Stomach (tissue), 9 donors: ENCODE measurements around the gene SLC6A8. TPM values are rescaled to one million over a fixed set of nuclear protein-coding genes. Genes with fewer than 3 reads are reported as not detected.
"Not testable (repeated sequence)": the region's sequence is repeated elsewhere in the genome, so short reads cannot be mapped to it uniquely, and the experiment has no call there.

Experiments used
- DNase-seq, 2 donors: peaks; one replicate each; pipeline versions ENCODE4 v3.0.0 to v3.0.0-alpha.2; 2013 to 2019
- H3K27ac ChIP-seq, 5 donors: fragments of 200-600 bp in 4 of 5; sonication (generic) in 4 of 5; one replicate each; pipeline ENCODE4 v1.5.1; 2013 to 2019; ENCODE audit warnings: mild to moderate bottlenecking in 1 of 5, moderate library complexity in 1 of 5
- H3K27me3 ChIP-seq, 3 donors: fragments of 200-600 bp; sonication (generic); one replicate each; pipeline ENCODE4 v1.5.1; 2017 to 2019; ENCODE audit warnings: mixed run types in 1 of 3
- H3K36me3 ChIP-seq, 4 donors: fragments of 200-600 bp; sonication (generic); 1 replicate in 3 of 4; 2 replicates in 1 of 4; pipeline ENCODE4 v1.5.1; 2016 to 2019
- H3K4me1 ChIP-seq, 4 donors: fragments of 200-600 bp; sonication (generic); one replicate each; pipeline ENCODE4 v1.5.1; 2016 to 2019
- H3K4me3 ChIP-seq, 4 donors: fragments of 200-600 bp; sonication (generic) in 3 of 4; one replicate each; pipeline ENCODE4 v1.5.1; 2016 to 2019; ENCODE audit warnings: mild to moderate bottlenecking in 1 of 4
- H3K9me3 ChIP-seq, 4 donors: fragments of 200-600 bp; sonication (generic); one replicate each; pipeline ENCODE4 v1.5.1; 2016 to 2019
- CTCF ChIP-seq, 7 experiments: fragments of 450-650 bp in 4 of 7; fragments of 200-600 bp in 3 of 7; sonication (generic) in 3 of 7; IDR thresholded peaks; one replicate each; pipeline ENCODE4 v1.5.1; 2016 to 2019; ENCODE audit warnings: antibody characterized with exemption in 7 of 7, control low read depth in 2 of 7, mild to moderate bottlenecking in 1 of 7
- EP300 ChIP-seq: sonication (generic); formaldehyde crosslinking; IDR thresholded peaks from one replicate; pipeline ENCODE4 v1.6.1; 2017; ENCODE audit warnings: antibody characterized with exemption
- POLR2A ChIP-seq, 4 donors: fragments of 450-650 bp; IDR thresholded peaks; one replicate each; pipeline ENCODE4 v1.6.1; 2016; ENCODE audit warnings: antibody characterized with exemption in 4 of 4, control low read depth in 2 of 4, mild to moderate bottlenecking in 1 of 4, moderate library complexity in 1 of 4
- POLR2AphosphoS5 ChIP-seq, 3 donors: sonication (generic); formaldehyde crosslinking; IDR thresholded peaks; one replicate each; pipeline ENCODE4 v1.6.1; 2016; ENCODE audit warnings: antibody characterized with exemption in 3 of 3
- WGBS, 5 donors: extraction: QIAGEN DNeasy Blood & Tissue Kit in 3 of 5; methylation state at CpG; one replicate each; pipeline versions ENCODE4 v1.1.5 to v1.1.7; 2013 to 2018; 5-methylcytosine and 5-hydroxymethylcytosine counted together
- intact Hi-C: fragments of 100-400 bp; cut with DNase I; formaldehyde crosslinking; loops from one replicate; pipeline ENCODE4 v1.15.1; 2023; ENCODE audit warnings: low total_unique reads
- polyA plus RNA-seq, 3 donors: library from polyadenylated mRNA; stranded (reverse); fragments of 200-250 nt; gene quantifications; one replicate each; pipeline ENCODE4 v1.2.3, GENCODE V29; 2013
- total RNA-seq, 5 donors: library from RNA; depleted of rRNA; stranded (reverse); fragments of >200 nt; gene quantifications; one replicate each; pipeline versions ENCODE4 v1.1.0 to v1.2.3, GENCODE V29; 2014 to 2016
- donor health status: healthy with polysubstance abuse.
- donor health status: Bipolar disorder and iron deficiency.
- donor health status: healthy.

SLC6A8 gene
- total and polyA plus RNA-seq, 8 donors: 7.3 to 32.7 (median 18.9) TPM

DNA sequence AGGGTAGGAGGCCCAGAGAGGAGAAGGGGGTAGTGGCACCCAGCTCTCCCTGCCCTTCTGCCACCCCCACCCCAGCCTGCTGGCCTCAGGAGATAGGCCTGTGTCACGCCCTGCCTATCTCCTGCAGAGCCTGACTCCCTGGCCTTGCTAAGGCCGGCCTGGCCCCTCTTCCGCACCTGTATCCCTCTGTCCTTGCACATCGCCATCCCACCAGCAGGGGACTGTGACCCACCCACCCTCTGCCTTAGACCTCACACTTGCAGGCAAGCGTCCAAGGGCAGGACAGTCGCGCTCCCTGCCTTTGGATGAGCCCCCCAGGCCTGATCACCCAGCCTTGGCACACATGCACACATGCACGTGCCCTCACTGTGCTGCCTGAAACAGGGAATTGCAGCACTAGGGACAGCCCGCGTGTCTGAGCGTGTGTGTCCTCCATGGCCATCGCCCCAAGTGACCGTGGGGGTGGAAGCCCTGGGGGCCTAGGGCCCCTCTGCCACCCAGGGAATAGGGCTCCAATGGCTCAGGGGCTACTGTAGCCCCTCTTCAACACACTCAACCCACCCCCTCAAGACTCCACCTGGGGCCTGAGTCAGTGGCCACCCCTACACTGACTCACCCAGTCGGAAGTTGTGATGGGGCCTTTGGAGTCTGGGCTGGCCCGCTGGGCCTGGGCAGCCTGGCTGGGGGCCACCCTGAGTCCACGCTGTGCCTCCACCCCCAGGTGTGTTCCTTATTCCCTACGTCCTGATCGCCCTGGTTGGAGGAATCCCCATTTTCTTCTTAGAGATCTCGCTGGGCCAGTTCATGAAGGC is 2.1 kb downstream of the SLC6A8 start:
- 57 to 95% (median 83%) methylated on average over 8 to 19 of the region's 19 CpGs for WGBS, 5 donors
- no peak for DNase-seq
- no peaks in the 10 kb centered on the region for H3K9me3 ChIP-seq
- peaks cover 8 to 15% (median 13%) of the 10 kb centered on the region in 3 donors for H3K27me3 ChIP-seq
- peak overlapping the region in 2 of 5 donors; percentile 74 to 82 for H3K27ac ChIP-seq
- intact Hi-C loops: no loop called here
- H3K4me3 ChIP-seq: peak overlapping the region; percentile 42 to 50 (median 45)
- TF ChIP-seq CTCF (IDR thresholded peaks at IDR 0.05): no peak
- TF ChIP-seq EP300: no peak
- no peak for TF ChIP-seq POLR2AphosphoS5 (IDR thresholded peaks at IDR 0.05)
- TF ChIP-seq POLR2A (IDR thresholded peaks at IDR 0.05): no peak
- H3K4me1 ChIP-seq: peaks cover 0 to 28% (median 20%) of the 10 kb centered on the region in 4 donors
- H3K36me3 ChIP-seq: peaks cover 0 to 16% (median 4%) of the 10 kb centered on the region in 4 donors

- no peak for DNase-seq
- peaks cover 0 to 18% (median 5%) of the 10 kb centered on the region in 4 donors for H3K36me3 ChIP-seq
- TF ChIP-seq CTCF (IDR thresholded peaks at IDR 0.05) (no peak), POLR2A (IDR thresholded peaks at IDR 0.05) (no peak), EP300 (no peak), POLR2AphosphoS5 (IDR thresholded peaks at IDR 0.05) (no peak)
- no peak overlapping the region for H3K4me3 ChIP-seq
- peaks cover 0 to 28% (median 20%) of the 10 kb centered on the region in 4 donors for H3K4me1 ChIP-seq
- no peaks in the 10 kb centered on the region for H3K9me3 ChIP-seq
- H3K27ac ChIP-seq: peak overlapping the region in 1 of 5 donors; percentile 82
- WGBS, 5 donors: 75 to 90% (median 84%) methylated on average over 4 to 14 of the region's 14 CpGs
- intact Hi-C loops: no loop called here
- H3K27me3 ChIP-seq: peaks cover 2 to 9% (median 7%) of the 10 kb centered on the region in 3 donors
These were observed 2.7 kb downstream of the SLC6A8 start for GRCh38 chrX:153690466-153690865.

- intact Hi-C loops, DNase-seq: not testable (repeated sequence)
- WGBS, 5 donors: 83 to 88% (median 87%) methylated on average over 11 to 21 of the region's 21 CpGs
These were observed 3.5 kb downstream of the SLC6A8 start for GRCh38 chrX:153691032-153691827.

GRCh38 chrX:153692003-153692402 is 4.3 kb downstream of the SLC6A8 start:
- TF ChIP-seq POLR2A (IDR thresholded peaks at IDR 0.05) (no peak), EP300 (no peak), POLR2AphosphoS5 (IDR thresholded peaks at IDR 0.05) (no peak), CTCF (IDR thresholded peaks at IDR 0.05) (no peak)
- intact Hi-C loops: no loop called here
- WGBS, 5 donors: 46 to 83% (median 67%) methylated on average over 2 to 4 of the region's 4 CpGs
- Histone ChIP-seq H3K4me1 (peaks cover 0 to 26% (median 18%) of the 10 kb centered on the region in 4 donors), H3K9me3 (no peaks in the 10 kb centered on the region), H3K4me3 (no peak overlapping the region), H3K36me3 (peaks cover 0 to 30% (median 18%) of the 10 kb centered on the region in 4 donors), H3K27me3 (no peaks in the 10 kb centered on the region), H3K27ac (no peak overlapping the region)
- no peak for DNase-seq

More at GRCh38 chrX:153691032-153691827, 3.5 kb downstream of the SLC6A8 start:
- not testable (repeated sequence) for H3K9me3 ChIP-seq, H3K27me3 ChIP-seq, H3K27ac ChIP-seq, H3K4me3 ChIP-seq
- Histone ChIP-seq H3K4me1 (peaks cover 0 to 28% (median 20%) of the 10 kb centered on the region in 4 donors), H3K36me3 (peaks cover 0 to 22% (median 11%) of the 10 kb centered on the region in 4 donors)
